Epithelial cell of proximal tubule (primary cell): ENCODE data around the gene IGF1R. TPM values are rescaled to one million over a fixed set of nuclear protein-coding genes. Genes with fewer than 3 reads are reported as not detected.

ENCODE experiments used
- DNase-seq: peaks from one replicate; pipeline ENCODE4 v3.0.0-alpha.2; 2011; ENCODE audit warnings: low read depth
- H3K4me3 ChIP-seq: 2 replicates; pipeline ENCODE4 v1.5.1; 2011; ENCODE audit warnings: low read depth, mild to moderate bottlenecking, low read length
- total RNA-seq: library from RNA; depleted of rRNA; stranded (reverse); fragments of >200 nt; gene quantifications from 2 replicates; pipeline ENCODE4 v1.2.3, GENCODE V29; 2015
- TF ChIP-seq, protein P1 (sequence below): conservative IDR thresholded peaks from 2 replicates; pipeline ENCODE4 v1.5.1; 2012; ENCODE audit warnings: low read depth, mild to moderate bottlenecking, low read length

Gene IGF1R
- total RNA-seq, 1 donor from 2014 or later: 14.5 TPM

DNA sequence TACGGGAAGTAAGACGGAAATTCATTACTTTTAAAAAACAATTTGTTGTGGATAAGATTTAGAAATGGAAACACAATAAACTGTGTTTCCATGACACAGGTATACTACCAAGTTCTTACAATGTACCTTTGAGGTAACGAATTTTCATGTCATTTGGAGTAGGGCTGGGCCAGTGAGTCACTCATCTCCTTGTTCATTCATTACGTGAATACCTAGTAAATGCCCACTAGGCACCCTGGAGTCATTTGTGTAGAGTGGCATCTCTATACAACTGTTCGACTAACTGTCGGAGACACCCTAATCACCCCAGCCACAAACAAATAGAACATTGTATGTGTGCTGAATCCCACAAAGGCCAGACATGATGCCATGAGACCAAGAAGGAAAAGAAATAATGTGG, 94.8 kb downstream of the IGF1R start:
- H3K4me3 ChIP-seq: no peak overlapping the region
- TF ChIP-seq, protein P1, sequence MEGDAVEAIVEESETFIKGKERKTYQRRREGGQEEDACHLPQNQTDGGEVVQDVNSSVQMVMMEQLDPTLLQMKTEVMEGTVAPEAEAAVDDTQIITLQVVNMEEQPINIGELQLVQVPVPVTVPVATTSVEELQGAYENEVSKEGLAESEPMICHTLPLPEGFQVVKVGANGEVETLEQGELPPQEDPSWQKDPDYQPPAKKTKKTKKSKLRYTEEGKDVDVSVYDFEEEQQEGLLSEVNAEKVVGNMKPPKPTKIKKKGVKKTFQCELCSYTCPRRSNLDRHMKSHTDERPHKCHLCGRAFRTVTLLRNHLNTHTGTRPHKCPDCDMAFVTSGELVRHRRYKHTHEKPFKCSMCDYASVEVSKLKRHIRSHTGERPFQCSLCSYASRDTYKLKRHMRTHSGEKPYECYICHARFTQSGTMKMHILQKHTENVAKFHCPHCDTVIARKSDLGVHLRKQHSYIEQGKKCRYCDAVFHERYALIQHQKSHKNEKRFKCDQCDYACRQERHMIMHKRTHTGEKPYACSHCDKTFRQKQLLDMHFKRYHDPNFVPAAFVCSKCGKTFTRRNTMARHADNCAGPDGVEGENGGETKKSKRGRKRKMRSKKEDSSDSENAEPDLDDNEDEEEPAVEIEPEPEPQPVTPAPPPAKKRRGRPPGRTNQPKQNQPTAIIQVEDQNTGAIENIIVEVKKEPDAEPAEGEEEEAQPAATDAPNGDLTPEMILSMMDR: no peak
- no peak for DNase-seq

DNA sequence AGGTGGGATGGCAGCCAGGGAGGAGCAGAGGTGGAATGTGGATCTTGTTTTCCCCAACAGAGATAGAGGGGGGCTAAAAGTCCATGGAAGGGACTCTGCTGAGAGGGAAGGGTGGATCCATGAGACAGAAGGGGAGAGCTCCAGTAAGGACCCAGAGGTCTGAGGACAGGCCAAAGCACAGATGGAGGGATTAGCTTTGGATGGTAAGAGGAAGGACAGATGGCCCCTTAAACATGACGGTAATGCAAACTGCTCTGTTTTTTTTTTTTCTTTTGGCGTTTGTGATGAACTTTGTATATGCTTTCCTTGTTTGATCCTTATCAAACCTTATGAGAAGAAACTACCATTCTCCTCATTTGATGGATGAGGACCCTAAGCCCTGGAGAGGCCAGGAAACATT, 96.2 kb downstream of the IGF1R start:
- no peak overlapping the region for H3K4me3 ChIP-seq
- TF ChIP-seq, protein P1: no peak
- DNase-seq: no peak

DNA sequence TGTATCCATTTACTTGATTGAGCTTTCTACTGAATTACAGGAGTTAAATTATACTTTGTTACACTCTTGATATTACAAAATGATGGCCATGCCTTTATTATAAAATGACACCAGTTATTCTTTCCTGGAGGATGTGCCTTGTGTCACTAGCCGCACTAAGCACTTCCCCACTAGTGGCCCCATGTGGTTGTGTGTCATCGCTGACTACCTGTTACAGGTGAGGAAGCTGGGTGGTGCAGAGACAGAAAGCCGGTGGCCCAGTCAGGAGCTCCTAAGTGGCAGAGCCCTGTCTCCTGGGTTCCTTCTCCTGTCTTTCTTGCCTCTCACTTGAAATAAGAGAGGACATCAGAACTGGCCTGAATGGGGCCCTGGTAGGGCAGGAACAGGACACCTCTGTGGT, 96.8 kb downstream of the IGF1R start:
- no peak for DNase-seq
- TF ChIP-seq, protein P1: no peak
- H3K4me3 ChIP-seq: no peak overlapping the region

DNA sequence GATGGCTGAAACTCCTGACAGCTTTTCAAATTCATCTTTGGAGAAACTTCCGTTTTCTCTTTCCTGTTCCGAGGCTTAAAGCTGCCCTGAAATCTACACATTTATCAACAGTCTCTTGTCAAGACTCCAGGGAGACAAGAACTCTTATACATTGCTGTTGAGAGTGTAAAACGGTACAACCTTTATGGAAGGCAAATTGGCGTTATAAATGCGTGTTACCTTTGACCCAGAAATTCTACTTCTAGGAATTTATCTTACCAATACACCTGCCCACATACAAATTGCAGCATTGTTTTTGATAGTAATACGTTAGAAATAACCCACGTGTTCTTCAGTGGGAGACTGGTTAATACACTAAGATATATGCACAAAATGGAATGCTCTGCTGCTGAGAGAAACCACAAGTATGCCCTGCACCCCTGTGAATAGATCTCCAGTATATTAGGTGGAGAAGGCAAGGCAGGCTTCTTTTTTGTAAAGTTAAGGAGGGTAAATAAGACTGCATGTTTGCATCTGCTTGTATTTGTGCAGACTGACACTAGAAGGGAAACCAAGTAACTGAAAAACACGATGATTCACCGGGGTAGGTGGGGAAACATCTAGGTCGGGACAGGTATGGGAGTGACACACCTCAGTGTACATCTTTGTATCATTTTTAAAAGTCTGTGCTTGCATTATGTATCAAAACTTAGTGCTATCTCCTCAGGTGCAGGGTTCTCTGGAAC, 97.5 kb downstream of the IGF1R start:
- TF ChIP-seq, protein P1: no peak
- no peak overlapping the region for H3K4me3 ChIP-seq
- no peak for DNase-seq

DNA sequence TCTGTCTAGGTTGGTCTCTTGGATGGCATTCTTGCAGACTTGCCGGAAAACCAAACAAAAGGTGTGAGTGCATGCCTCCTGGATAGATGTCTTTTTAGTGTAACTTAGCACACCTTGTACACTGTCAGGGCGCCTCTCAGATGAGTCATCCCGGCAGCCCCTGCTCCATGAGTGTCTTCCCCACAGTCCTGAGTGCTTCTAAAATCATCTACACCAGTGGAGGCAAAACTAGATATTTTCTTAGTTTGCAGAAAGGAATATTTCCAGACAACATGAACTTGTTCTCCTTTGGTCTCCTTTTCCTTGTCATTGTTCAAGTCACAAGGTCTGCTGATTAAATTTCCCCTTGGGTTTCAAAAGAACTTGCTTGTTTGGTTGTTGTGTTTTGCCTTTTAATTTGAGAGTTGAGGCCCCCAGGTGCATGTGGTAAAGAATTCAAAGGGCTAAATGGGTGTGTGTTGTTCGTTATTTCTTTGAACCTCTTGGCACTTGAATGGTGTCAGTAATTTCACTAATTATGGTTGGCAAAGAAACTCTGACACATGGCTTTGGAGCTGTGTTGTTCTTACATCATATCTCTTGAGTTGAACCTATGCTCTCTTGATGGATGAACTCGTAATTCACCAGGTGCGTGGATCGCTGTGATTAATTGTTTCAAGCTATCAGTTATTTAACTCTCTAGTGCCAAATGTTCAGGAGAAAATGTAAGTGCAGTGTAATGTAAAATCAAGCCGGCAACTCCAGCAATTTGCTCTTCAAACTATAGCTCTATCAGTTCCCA, 98.2 kb downstream of the IGF1R start:
- no peak overlapping the region for H3K4me3 ChIP-seq
- TF ChIP-seq, protein P1: no peak
- DNase-seq: no peak

DNA sequence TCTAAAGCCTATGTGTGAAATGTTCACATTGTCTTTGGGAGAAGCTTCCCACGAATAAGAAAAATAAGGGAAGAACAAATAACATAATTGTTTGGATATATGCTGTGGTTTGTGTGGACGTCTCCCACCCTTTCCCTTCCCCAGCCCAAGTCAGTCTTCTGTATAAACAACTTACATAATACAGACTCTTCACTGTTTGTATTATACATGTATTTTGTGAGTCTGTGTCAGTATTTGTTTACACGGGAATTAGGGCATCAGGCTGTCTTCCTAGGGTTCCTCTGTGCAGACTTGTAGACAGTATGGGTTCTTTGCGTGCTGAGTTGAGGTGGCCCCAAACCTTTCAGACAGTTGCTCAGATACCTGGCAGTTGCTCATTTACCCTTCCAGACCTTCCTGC, 103.4 kb downstream of the IGF1R start:
- DNase-seq: no peak
- TF ChIP-seq, protein P1: no peak
- H3K4me3 ChIP-seq: no peak overlapping the region
